MG63 (cell line): ENCODE results near the gene DGCR8. TPM values are rescaled to one million over a fixed set of nuclear protein-coding genes. Genes with fewer than 3 reads are reported as not detected.

Source experiments
- DNase-seq: peaks from one replicate; pipeline ENCODE4 v3.0.0-alpha.2; 2020
- H3K27me3 ChIP-seq: fragments of 250-450 bp; sonication (Bioruptor Pico); 2 replicates; pipeline ENCODE4 v1.5.1; 2020; ENCODE audit warnings: mild to moderate bottlenecking, moderate library complexity
- H3K36me3 ChIP-seq: fragments of 250-450 bp; sonication (Bioruptor Pico); 2 replicates; pipeline ENCODE4 v1.5.1; 2020; ENCODE audit warnings: mild to moderate bottlenecking, moderate library complexity
- H3K4me3 ChIP-seq: fragments of 250-450 bp; sonication (Bioruptor Pico); 2 replicates; pipeline ENCODE4 v1.5.1; 2020; ENCODE audit warnings: mild to moderate bottlenecking, moderate library complexity
- H3K9me3 ChIP-seq: fragments of 250-450 bp; sonication (Bioruptor Pico); 2 replicates; pipeline ENCODE4 v1.5.1; 2020; ENCODE audit warnings: mild to moderate bottlenecking, moderate library complexity
- total RNA-seq: library from RNA; depleted of rRNA; stranded (reverse); fragments of >200 nt; shearing (Covaris generic); gene quantifications from 2 replicates; pipeline ENCODE4 v1.2.3, GENCODE V29; 2014; ENCODE audit warnings: low replicate concordance

The DGCR8 gene
- total RNA-seq, 1 experiment from 2014 or later, result 31.0 TPM

GRCh38 chr22:20093418-20094196 is 13.6 kb downstream of the DGCR8 start:
- Histone ChIP-seq H3K4me3 (no peak overlapping the region), H3K36me3 (peaks cover 97% of the 10 kb centered on the region), H3K27me3 (no peaks in the 10 kb centered on the region), H3K9me3 (no peaks in the 10 kb centered on the region; the same call in 1 of the 2 replicates)
- DNase-seq, result peak; percentile 50

- H3K9me3 ChIP-seq, result no peaks in the 10 kb centered on the region; the same call in 1 of the 2 replicates
- H3K27me3 ChIP-seq, result no peaks in the 10 kb centered on the region
- DNase-seq, result no peak
- no peak overlapping the region for H3K4me3 ChIP-seq
- peaks cover 98% of the 10 kb centered on the region for H3K36me3 ChIP-seq
These were observed 14.3 kb downstream of the DGCR8 start for GRCh38 chr22:20094197-20094807.

GRCh38 chr22:20095521-20095920 is 15.5 kb downstream of the DGCR8 start:
- Histone ChIP-seq H3K9me3 (no peaks in the 10 kb centered on the region; the same call in 1 of the 2 replicates), H3K4me3 (no peak overlapping the region), H3K36me3 (peaks cover 98% of the 10 kb centered on the region), H3K27me3 (no peaks in the 10 kb centered on the region)
- DNase-seq, result no peak

GRCh38 chr22:20096574-20097420 is 16.8 kb downstream of the DGCR8 start:
- H3K4me3 ChIP-seq, result no peak overlapping the region
- no peak for DNase-seq
- no peaks in the 10 kb centered on the region for H3K27me3 ChIP-seq
- peaks cover 98% of the 10 kb centered on the region for H3K36me3 ChIP-seq
- H3K9me3 ChIP-seq, result no peaks in the 10 kb centered on the region; the same call in 1 of the 2 replicates

- Histone ChIP-seq H3K27me3 (no peaks in the 10 kb centered on the region), H3K9me3 (no peaks in the 10 kb centered on the region; the same call in 1 of the 2 replicates), H3K36me3 (peaks cover 93% of the 10 kb centered on the region), H3K4me3 (no peak overlapping the region)
- DNase-seq, result no peak
These were observed 19.2 kb downstream of the DGCR8 start for GRCh38 chr22:20099099-20099711.

- Histone ChIP-seq H3K27me3 (no peaks in the 10 kb centered on the region), H3K9me3 (no peaks in the 10 kb centered on the region; the same call in 1 of the 2 replicates), H3K36me3 (peaks cover 93% of the 10 kb centered on the region), H3K4me3 (no peak overlapping the region)
- DNase-seq, result no peak
These were observed 21.6 kb downstream of the DGCR8 start for GRCh38 chr22:20101638-20102037.

GRCh38 chr22:20102203-20102780 is 22.3 kb downstream of the DGCR8 start:
- Histone ChIP-seq H3K36me3 (peaks cover 93% of the 10 kb centered on the region), H3K27me3 (no peaks in the 10 kb centered on the region), H3K4me3 (no peak overlapping the region), H3K9me3 (no peaks in the 10 kb centered on the region)
- no peak for DNase-seq

- Histone ChIP-seq H3K36me3 (peaks cover 91% of the 10 kb centered on the region), H3K9me3 (no peaks in the 10 kb centered on the region), H3K4me3 (no peak overlapping the region), H3K27me3 (no peaks in the 10 kb centered on the region)
- no peak for DNase-seq
These were observed 25.6 kb downstream of the DGCR8 start for GRCh38 chr22:20105456-20106204.

GRCh38 chr22:20106205-20106848 is 26.3 kb downstream of the DGCR8 start:
- H3K9me3 ChIP-seq, result no peaks in the 10 kb centered on the region
- peaks cover 88% of the 10 kb centered on the region for H3K36me3 ChIP-seq
- no peak for DNase-seq
- no peaks in the 10 kb centered on the region for H3K27me3 ChIP-seq
- no peak overlapping the region for H3K4me3 ChIP-seq

GRCh38 chr22:20106849-20107237 is 26.8 kb downstream of the DGCR8 start:
- DNase-seq, result no peak
- no peaks in the 10 kb centered on the region for H3K9me3 ChIP-seq
- no peak overlapping the region for H3K4me3 ChIP-seq
- H3K36me3 ChIP-seq, result peaks cover 84% of the 10 kb centered on the region
- no peaks in the 10 kb centered on the region for H3K27me3 ChIP-seq

GRCh38 chr22:20107471-20107901 is 27.4 kb downstream of the DGCR8 start:
- Histone ChIP-seq H3K27me3 (no peaks in the 10 kb centered on the region), H3K9me3 (no peaks in the 10 kb centered on the region), H3K36me3 (peaks cover 83% of the 10 kb centered on the region), H3K4me3 (no peak overlapping the region)
- no peak for DNase-seq

GRCh38 chr22:20107951-20108756 is 28.1 kb downstream of the DGCR8 start:
- peaks cover 84% of the 10 kb centered on the region for H3K36me3 ChIP-seq
- H3K9me3 ChIP-seq, result no peaks in the 10 kb centered on the region
- H3K27me3 ChIP-seq, result no peaks in the 10 kb centered on the region
- no peak for DNase-seq
- no peak overlapping the region for H3K4me3 ChIP-seq

- Histone ChIP-seq H3K36me3 (peaks cover 83% of the 10 kb centered on the region), H3K4me3 (no peak overlapping the region), H3K27me3 (no peaks in the 10 kb centered on the region), H3K9me3 (no peaks in the 10 kb centered on the region)
- DNase-seq, result no peak
These were observed 28.8 kb downstream of the DGCR8 start for GRCh38 chr22:20108757-20109230.
